ENCODE measurements around the gene TMEFF1.

DNA sequence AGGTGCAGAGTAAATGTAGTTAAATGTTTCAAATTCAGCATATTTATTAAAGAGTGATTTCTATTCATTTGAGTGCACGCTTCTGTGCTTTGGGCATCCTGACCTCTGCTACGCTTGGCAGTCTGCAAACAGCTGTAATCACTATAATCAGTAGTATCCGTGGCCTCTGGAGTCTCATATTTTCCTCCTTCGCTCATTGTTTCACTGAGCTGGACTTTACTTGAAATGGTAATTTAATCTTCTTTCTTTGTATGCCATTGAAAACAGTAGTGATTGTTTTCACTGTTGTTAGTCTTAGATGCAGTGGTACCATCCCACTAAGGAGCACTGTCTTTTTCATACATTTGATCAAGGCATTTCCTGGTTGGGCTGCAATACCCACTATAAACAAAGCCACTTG lies 61.5 kb downstream of the TMEFF1 start:
- TF ChIP-seq, protein P1, sequence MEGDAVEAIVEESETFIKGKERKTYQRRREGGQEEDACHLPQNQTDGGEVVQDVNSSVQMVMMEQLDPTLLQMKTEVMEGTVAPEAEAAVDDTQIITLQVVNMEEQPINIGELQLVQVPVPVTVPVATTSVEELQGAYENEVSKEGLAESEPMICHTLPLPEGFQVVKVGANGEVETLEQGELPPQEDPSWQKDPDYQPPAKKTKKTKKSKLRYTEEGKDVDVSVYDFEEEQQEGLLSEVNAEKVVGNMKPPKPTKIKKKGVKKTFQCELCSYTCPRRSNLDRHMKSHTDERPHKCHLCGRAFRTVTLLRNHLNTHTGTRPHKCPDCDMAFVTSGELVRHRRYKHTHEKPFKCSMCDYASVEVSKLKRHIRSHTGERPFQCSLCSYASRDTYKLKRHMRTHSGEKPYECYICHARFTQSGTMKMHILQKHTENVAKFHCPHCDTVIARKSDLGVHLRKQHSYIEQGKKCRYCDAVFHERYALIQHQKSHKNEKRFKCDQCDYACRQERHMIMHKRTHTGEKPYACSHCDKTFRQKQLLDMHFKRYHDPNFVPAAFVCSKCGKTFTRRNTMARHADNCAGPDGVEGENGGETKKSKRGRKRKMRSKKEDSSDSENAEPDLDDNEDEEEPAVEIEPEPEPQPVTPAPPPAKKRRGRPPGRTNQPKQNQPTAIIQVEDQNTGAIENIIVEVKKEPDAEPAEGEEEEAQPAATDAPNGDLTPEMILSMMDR (IDR thresholded peaks at IDR 0.05) = no peak
- TF ChIP-seq POLR2A (IDR thresholded peaks at IDR 0.05) = no peak
